Central memory CD8-positive, alpha-beta T cell (primary cell): ENCODE measurements around the gene CCDC8.
"Not testable (repeated sequence)": the region's sequence is repeated elsewhere in the genome, so short reads cannot be mapped to it uniquely, and the experiment has no call there.

ENCODE experiments used
- ATAC-seq: fragments of 150-1000 bp; cut with Tn5 transposase; replicated peaks from 2 replicates; pipeline ENCODE4 v1.10.0; 2022; ENCODE audit warnings: mild to moderate bottlenecking, moderate FRiP score, moderate number of reproducible peaks; ENCODE audit not compliant: poor library complexity, severe bottlenecking; ENCODE audit errors: extremely low read depth
- DNase-seq, 2 donors: peaks; one replicate each; pipeline ENCODE4 v3.0.0; 2021; ENCODE audit warnings: low spot score in 2 of 2
- H3K27ac Mint-ChIP-seq: one replicate; pipeline ENCODE4 v1.8.0; 2022; ENCODE audit warnings: low read depth, mild to moderate bottlenecking, moderate library complexity, mixed read lengths
- H3K27me3 Mint-ChIP-seq: one replicate; pipeline ENCODE4 v1.8.0; 2022; ENCODE audit warnings: mixed read lengths
- H3K36me3 Mint-ChIP-seq: one replicate; pipeline ENCODE4 v1.8.0; 2022; ENCODE audit warnings: mild to moderate bottlenecking, moderate library complexity, mixed read lengths; ENCODE audit not compliant: insufficient read depth
- H3K4me1 Mint-ChIP-seq: one replicate; pipeline ENCODE4 v1.8.0; 2022; ENCODE audit warnings: mixed read lengths
- H3K4me3 Mint-ChIP-seq: one replicate; pipeline ENCODE4 v1.8.0; 2022; ENCODE audit warnings: mild to moderate bottlenecking, moderate library complexity, mixed read lengths
- H3K9me3 Mint-ChIP-seq: one replicate; pipeline ENCODE4 v1.8.0; 2022; ENCODE audit warnings: mixed read lengths

The CCDC8 gene

DNA sequence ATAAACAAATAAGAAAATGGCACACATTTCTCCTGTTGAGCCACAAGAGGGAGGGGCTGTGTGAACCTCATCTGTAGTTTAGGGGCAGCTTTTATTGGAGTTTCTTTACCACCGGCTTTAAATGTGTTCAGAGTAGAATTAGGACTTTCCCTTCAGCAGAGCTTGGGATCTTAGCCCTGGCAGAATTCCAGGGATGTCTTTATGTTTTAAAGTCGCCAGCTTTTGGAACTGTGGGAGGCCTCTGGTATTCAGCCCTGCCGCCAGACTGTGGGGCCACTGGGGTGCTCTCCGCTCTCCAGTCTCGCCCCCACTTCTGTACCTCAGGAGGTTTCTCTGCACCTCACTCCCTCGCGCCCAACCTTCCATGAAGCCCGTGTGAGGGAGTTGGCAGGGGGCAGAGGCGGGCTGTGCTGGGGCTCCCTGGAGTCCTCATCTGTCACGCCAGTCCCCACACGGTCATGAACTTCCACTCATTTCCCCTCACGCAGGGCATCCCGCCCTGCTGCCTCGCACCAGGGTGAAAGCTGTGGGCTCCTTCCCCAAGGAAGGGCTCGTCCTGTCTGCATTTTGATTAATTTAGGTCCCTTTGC, 31.5 kb downstream of the CCDC8 start:
- DNase-seq (no peak), ATAC-seq (no peak)
- peaks cover 38% of the 10 kb centered on the region for H3K36me3 Mint-ChIP-seq
- H3K4me1 Mint-ChIP-seq = peaks cover 17% of the 10 kb centered on the region
- no peaks in the 10 kb centered on the region for H3K27me3 Mint-ChIP-seq
- no peak overlapping the region for H3K4me3 Mint-ChIP-seq
- no peak overlapping the region for H3K27ac Mint-ChIP-seq
- no peaks in the 10 kb centered on the region for H3K9me3 Mint-ChIP-seq

- H3K27me3 Mint-ChIP-seq = no peaks in the 10 kb centered on the region
- peaks cover 17% of the 10 kb centered on the region for H3K4me1 Mint-ChIP-seq
- peaks cover 38% of the 10 kb centered on the region for H3K36me3 Mint-ChIP-seq
- no peak for ATAC-seq
- no peak overlapping the region for H3K4me3 Mint-ChIP-seq
- H3K9me3 Mint-ChIP-seq = no peaks in the 10 kb centered on the region
- DNase-seq = no peak
- peak overlapping the region; percentile 47 for H3K27ac Mint-ChIP-seq
Measured at GRCh38 chr19:46381346-46381745, 32.0 kb downstream of the CCDC8 start.

DNA sequence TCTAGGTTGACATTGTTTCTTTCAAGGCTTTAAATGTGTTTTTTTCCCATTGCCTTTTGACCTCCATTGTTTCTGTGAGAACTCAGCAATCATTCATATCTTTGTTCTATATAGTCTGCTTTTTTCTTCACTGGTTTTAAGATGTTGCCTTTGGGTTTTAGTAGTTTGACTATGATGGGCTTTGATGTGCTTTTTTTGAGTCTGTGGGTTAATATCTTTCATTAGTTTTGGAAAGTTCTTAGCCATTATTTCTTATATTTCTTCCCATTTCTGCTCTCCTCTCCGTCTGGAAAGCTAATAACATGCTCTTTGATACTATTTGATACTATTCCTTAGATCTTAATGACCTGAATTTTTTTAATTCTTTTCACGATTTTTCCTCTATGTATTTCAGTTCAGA, 32.7 kb downstream of the CCDC8 start:
- Mint-ChIP-seq H3K4me3 (no peak overlapping the region), H3K4me1 (peaks cover 17% of the 10 kb centered on the region), H3K36me3 (peaks cover 39% of the 10 kb centered on the region), H3K9me3 (no peaks in the 10 kb centered on the region), H3K27me3 (no peaks in the 10 kb centered on the region), H3K27ac (peak overlapping the region; percentile 47)
- no peak for ATAC-seq
- no peak for DNase-seq

DNA sequence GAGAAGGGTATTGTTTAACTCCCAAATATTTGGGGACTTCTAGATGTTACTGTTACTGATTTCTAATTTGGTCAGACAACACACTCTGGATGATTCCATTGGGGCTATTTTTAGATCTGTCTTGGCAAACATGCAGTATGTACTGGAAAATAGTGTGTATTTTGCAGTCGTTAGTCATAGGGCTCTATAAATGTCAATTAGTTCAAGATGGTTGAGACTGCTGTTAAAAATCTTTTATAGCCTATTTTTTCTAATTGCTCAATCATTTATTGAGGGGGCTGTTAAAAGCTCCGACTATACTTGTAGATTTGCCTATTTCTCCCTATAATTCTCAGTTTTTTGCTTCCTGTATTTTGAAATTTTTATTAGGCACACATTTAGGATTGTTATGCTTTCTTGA, 35.1 kb downstream of the CCDC8 start:
- Mint-ChIP-seq H3K27me3 (no peaks in the 10 kb centered on the region), H3K4me1 (peaks cover 17% of the 10 kb centered on the region), H3K27ac (no peak overlapping the region), H3K9me3 (no peaks in the 10 kb centered on the region), H3K4me3 (no peak overlapping the region), H3K36me3 (peaks cover 35% of the 10 kb centered on the region)
- no peak for DNase-seq
- no peak for ATAC-seq

- Mint-ChIP-seq H3K9me3 (no peaks in the 10 kb centered on the region), H3K27me3 (no peaks in the 10 kb centered on the region), H3K4me3 (no peak overlapping the region), H3K4me1 (peaks cover 23% of the 10 kb centered on the region), H3K27ac (no peak overlapping the region), H3K36me3 (peaks cover 23% of the 10 kb centered on the region)
- ATAC-seq (no peak), DNase-seq (no peak)
Measured at GRCh38 chr19:46376241-46377153, 36.9 kb downstream of the CCDC8 start.

- H3K9me3 Mint-ChIP-seq, H3K27ac Mint-ChIP-seq, DNase-seq, ATAC-seq, H3K27me3 Mint-ChIP-seq, H3K4me3 Mint-ChIP-seq: not testable (repeated sequence)
- H3K4me1 Mint-ChIP-seq = peaks cover 26% of the 10 kb centered on the region
- peaks cover 17% of the 10 kb centered on the region for H3K36me3 Mint-ChIP-seq
Measured at GRCh38 chr19:46375476-46376067, 37.8 kb downstream of the CCDC8 start.

GRCh38 chr19:46374536-46375475, 38.6 kb downstream of the CCDC8 start:
- ATAC-seq (no peak), DNase-seq (no peak)
- peaks cover 15% of the 10 kb centered on the region for H3K36me3 Mint-ChIP-seq
- H3K27ac Mint-ChIP-seq = no peak overlapping the region
- no peaks in the 10 kb centered on the region for H3K9me3 Mint-ChIP-seq
- no peak overlapping the region for H3K4me3 Mint-ChIP-seq
- H3K27me3 Mint-ChIP-seq = no peaks in the 10 kb centered on the region
- peaks cover 20% of the 10 kb centered on the region for H3K4me1 Mint-ChIP-seq

GRCh38 chr19:46373491-46374359, 39.6 kb downstream of the CCDC8 start:
- Mint-ChIP-seq H3K4me1 (peaks cover 25% of the 10 kb centered on the region), H3K27ac (no peak overlapping the region), H3K27me3 (no peaks in the 10 kb centered on the region), H3K36me3 (peaks cover 8% of the 10 kb centered on the region), H3K4me3 (no peak overlapping the region), H3K9me3 (no peaks in the 10 kb centered on the region)
- ATAC-seq (no peak), DNase-seq (no peak)

GRCh38 chr19:46372901-46373490, 40.4 kb downstream of the CCDC8 start:
- peaks cover 27% of the 10 kb centered on the region for H3K4me1 Mint-ChIP-seq

GRCh38 chr19:46371371-46371901, 41.9 kb downstream of the CCDC8 start:
- Mint-ChIP-seq H3K4me1 (peaks cover 32% of the 10 kb centered on the region), H3K27ac (peak overlapping the region; percentile 68), H3K36me3 (peaks cover 5% of the 10 kb centered on the region), H3K4me3 (no peak overlapping the region), H3K27me3 (no peaks in the 10 kb centered on the region), H3K9me3 (no peaks in the 10 kb centered on the region)
- DNase-seq = no peak
- no peak for ATAC-seq

More at GRCh38 chr19:46372901-46373490, 40.4 kb downstream of the CCDC8 start:
- Mint-ChIP-seq H3K27ac (no peak overlapping the region), H3K27me3 (no peaks in the 10 kb centered on the region), H3K9me3 (no peaks in the 10 kb centered on the region), H3K36me3 (peaks cover 7% of the 10 kb centered on the region), H3K4me3 (no peak overlapping the region)
- DNase-seq (no peak), ATAC-seq (no peak)

DNA sequence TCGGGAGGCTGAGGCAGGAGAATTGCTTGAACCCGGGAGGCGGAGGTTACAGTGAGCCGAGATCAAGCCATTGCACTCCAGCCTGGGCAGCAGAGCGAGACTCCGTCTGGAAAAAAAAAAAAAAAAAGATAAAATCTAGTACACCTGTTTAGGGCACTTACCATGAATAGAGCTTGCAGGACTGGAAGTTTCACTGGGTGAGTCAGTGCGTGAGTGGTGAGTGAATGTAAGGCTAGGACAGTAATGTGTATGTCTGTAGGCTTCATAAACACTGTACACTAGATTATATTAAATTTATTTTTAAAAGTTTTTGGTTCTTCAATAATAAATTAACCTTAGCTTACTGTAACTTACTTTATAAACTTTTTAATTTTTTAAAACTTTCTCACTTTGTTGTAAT, 43.5 kb downstream of the CCDC8 start:
- Mint-ChIP-seq H3K27ac (no peak overlapping the region), H3K4me1 (peaks cover 43% of the 10 kb centered on the region), H3K36me3 (peaks cover 3% of the 10 kb centered on the region), H3K27me3 (no peaks in the 10 kb centered on the region), H3K9me3 (no peaks in the 10 kb centered on the region), H3K4me3 (no peak overlapping the region)
- ATAC-seq = no peak
- DNase-seq = no peak
